Prostate gland (tissue), 2 donors: ENCODE measurements around the gene PRDX5. TPM values are rescaled to one million over a fixed set of nuclear protein-coding genes. Genes with fewer than 3 reads are reported as not detected.

ENCODE experiments used
- DNase-seq: peaks from one replicate; pipeline ENCODE4 v3.0.0-alpha.2; 2019; ENCODE audit warnings: low spot score
- H3K27ac ChIP-seq, 2 donors: fragments of 200-600 bp; sonication (generic); 2 replicates each; pipeline ENCODE4 v1.5.1; 2017 to 2019
- H3K27me3 ChIP-seq: fragments of 200-600 bp; sonication (generic); replicated peaks from 2 replicates; pipeline ENCODE4 v1.5.1; 2019; ENCODE audit not compliant: insufficient read depth
- H3K36me3 ChIP-seq, 2 donors: fragments of 200-600 bp; sonication (generic); 1 replicate in 1 of 2; 2 replicates in 1 of 2; pipeline versions ENCODE4 v1.5.1 to v1.8.1; 2017 to 2019
- H3K4me1 ChIP-seq: fragments of 200-600 bp; sonication (generic); replicated peaks from 2 replicates; pipeline ENCODE4 v1.5.1; 2019
- H3K4me3 ChIP-seq, 2 donors: fragments of 200-600 bp; sonication (generic); 2 replicates each; pipeline ENCODE4 v1.5.1; 2017 to 2019
- H3K9me3 ChIP-seq: fragments of 200-600 bp; sonication (generic); 2 replicates; pipeline ENCODE4 v1.5.1; 2017
- CTCF ChIP-seq, 4 experiments: fragments of 200-600 bp in 2 of 4; fragments of 450-650 bp in 2 of 4; sonication (generic) in 2 of 4; IDR thresholded peaks; 1 replicate in 3 of 4; 2 replicates in 1 of 4; pipeline ENCODE4 v1.5.1; 2016 to 2019; ENCODE audit warnings: antibody characterized with exemption in 4 of 4, mild to moderate bottlenecking in 2 of 4, moderate library complexity in 2 of 4
- POLR2A ChIP-seq: fragments of 450-650 bp; IDR thresholded peaks from one replicate; pipeline ENCODE4 v1.6.1; 2016; ENCODE audit warnings: antibody characterized with exemption, mild to moderate bottlenecking
- POLR2AphosphoS5 ChIP-seq: sonication (generic); formaldehyde crosslinking; IDR thresholded peaks from one replicate; pipeline ENCODE4 v1.6.1; 2017; ENCODE audit warnings: antibody characterized with exemption
- WGBS: methylation state at CpG from one replicate; pipeline ENCODE4 v1.1.5; 2018; 5-methylcytosine and 5-hydroxymethylcytosine counted together
- intact Hi-C: fragments of 100-400 bp; cut with DNase I; formaldehyde crosslinking; loops from one replicate; pipeline ENCODE4 v1.14.2; 2022
- total RNA-seq, 2 donors: library from RNA; depleted of rRNA; stranded (reverse); fragments of >200 nt; gene quantifications; one replicate each; pipeline ENCODE4 v1.1.0, GENCODE V29; 2016

Gene PRDX5
- total RNA-seq, 2 donors from 2014 or later, result 224 to 303 TPM

GRCh38 chr11:64290352-64291261 lies 27.3 kb upstream of the PRDX5 start:
- intact Hi-C loops, result no loop called here
- TF ChIP-seq CTCF (IDR thresholded peaks at IDR 0.05) (no peak), POLR2A (no peak), POLR2AphosphoS5 (no peak)
- H3K27ac ChIP-seq, result no peak overlapping the region
- no peak overlapping the region for H3K4me3 ChIP-seq
- no peaks in the 10 kb centered on the region for H3K9me3 ChIP-seq
- H3K4me1 ChIP-seq, result peaks cover 6% of the 10 kb centered on the region
- DNase-seq, result no peak
- H3K36me3 ChIP-seq, result no peaks in the 10 kb centered on the region
- WGBS, result 53% methylated on average over 10 of the region's 10 CpGs
- H3K27me3 ChIP-seq, result peaks cover 5% of the 10 kb centered on the region

- H3K36me3 ChIP-seq, result no peaks in the 10 kb centered on the region
- no peak within 1 kb of the TSS for H3K27ac ChIP-seq
- H3K4me1 ChIP-seq, result peaks cover 3% of the 10 kb centered on the region
- no peaks in the 10 kb centered on the region for H3K9me3 ChIP-seq
- intact Hi-C loops, result no loop called here
- TF ChIP-seq POLR2A (no peak), CTCF (IDR thresholded peaks at IDR 0.05) (no peak), POLR2AphosphoS5 (no peak)
- H3K4me3 ChIP-seq, result peak within 1 kb of the TSS; percentile 5 to 19
- DNase-seq, result no peak
- 5% methylated on average over 4 of the region's 45 CpGs for WGBS
- peaks cover 5% of the 10 kb centered on the region for H3K27me3 ChIP-seq
Observed at GRCh38 chr11:64291262-64291751, 26.6 kb upstream of the PRDX5 start, which contains the start of gene KCNK4. Gene KCNK4 (plus strand): TSS chr11:64291302. CDS start chr11:64293019, 1,717 bp downstream.

- H3K27ac ChIP-seq, result no peak overlapping the region
- TF ChIP-seq POLR2A (no peak), CTCF (IDR thresholded peaks at IDR 0.05) (no peak), POLR2AphosphoS5 (no peak)
- H3K4me3 ChIP-seq, result peak overlapping the region; percentile 5 to 19
- H3K9me3 ChIP-seq, result no peaks in the 10 kb centered on the region
- 0% methylated on average over 33 of the region's 96 CpGs for WGBS
- no peak for DNase-seq
- intact Hi-C loops, result no loop called here
- peaks cover 5% of the 10 kb centered on the region for H3K27me3 ChIP-seq
- no peaks in the 10 kb centered on the region for H3K36me3 ChIP-seq
- H3K4me1 ChIP-seq, result peaks cover 3% of the 10 kb centered on the region
Observed at GRCh38 chr11:64291752-64292459, 26.0 kb upstream of the PRDX5 start.

GRCh38 chr11:64292460-64293254 lies 25.3 kb upstream of the PRDX5 start:
- Histone ChIP-seq H3K4me1 (peaks cover 3% of the 10 kb centered on the region), H3K4me3 (peak overlapping the region in 1 of 2 donors; percentile 19), H3K9me3 (no peaks in the 10 kb centered on the region), H3K36me3 (no peaks in the 10 kb centered on the region), H3K27me3 (peaks cover 5% of the 10 kb centered on the region), H3K27ac (no peak overlapping the region)
- TF ChIP-seq CTCF (IDR thresholded peaks at IDR 0.05), result no peak
- TF ChIP-seq POLR2AphosphoS5, result no peak
- TF ChIP-seq POLR2A, result no peak
- no peak for DNase-seq
- intact Hi-C loops, result no loop called here
- WGBS, result 46% methylated on average over 42 of the region's 42 CpGs
